Measurements from ENCODE around the gene ZNF862.
"Not testable (repeated sequence)": the region's sequence is repeated elsewhere in the genome, so short reads cannot be mapped to it uniquely, and the experiment has no call there.

Gene ZNF862

GRCh38 chr7:149824748-149825566, 13.2 kb upstream of the ZNF862 start:
- no peak for DNase-seq (ENCODE audit: low read depth, low spot score)

- no peak for DNase-seq (ENCODE audit: low read depth, low spot score)
These were observed 12.4 kb upstream of the ZNF862 start for GRCh38 chr7:149825567-149826343.

GRCh38 chr7:149826344-149827088, 11.7 kb upstream of the ZNF862 start:
- no peak for DNase-seq (ENCODE audit: low read depth, low spot score)

GRCh38 chr7:149827089-149827981, 10.8 kb upstream of the ZNF862 start:
- DNase-seq (ENCODE audit: low read depth, low spot score): no peak

- no peak for DNase-seq (ENCODE audit: low read depth, low spot score)
These were observed 9.5 kb upstream of the ZNF862 start for GRCh38 chr7:149828357-149829309.

- not testable (repeated sequence) for DNase-seq (ENCODE audit: low read depth, low spot score)
These were observed 7.6 kb upstream of the ZNF862 start for GRCh38 chr7:149830527-149830926.

GRCh38 chr7:149830997-149831740, 7.0 kb upstream of the ZNF862 start:
- no peak for DNase-seq (ENCODE audit: low read depth, low spot score)

GRCh38 chr7:149831741-149832219, 6.4 kb upstream of the ZNF862 start:
- DNase-seq (ENCODE audit: low read depth, low spot score): no peak

GRCh38 chr7:149832332-149833041, 5.7 kb upstream of the ZNF862 start:
- no peak for DNase-seq (ENCODE audit: low read depth, low spot score)

- no peak for DNase-seq (ENCODE audit: low read depth, low spot score)
These were observed 4.6 kb upstream of the ZNF862 start for GRCh38 chr7:149833495-149834130.

GRCh38 chr7:149834601-149835000, 3.6 kb upstream of the ZNF862 start:
- no peak for DNase-seq (ENCODE audit: low read depth, low spot score)

- DNase-seq (ENCODE audit: low read depth, low spot score): no peak
These were observed 1.7 kb upstream of the ZNF862 start for GRCh38 chr7:149836434-149836833.

GRCh38 chr7:149837564-149838223, 481 bp upstream of the ZNF862 start:
- no peak for DNase-seq (ENCODE audit: low read depth, low spot score)

- peak; percentile 45 for DNase-seq (ENCODE audit: low read depth, low spot score)
These were observed 825 bp downstream of the ZNF862 start for GRCh38 chr7:149838992-149839408.

GRCh38 chr7:149839933-149840332, 1.8 kb downstream of the ZNF862 start:
- DNase-seq (ENCODE audit: low read depth, low spot score): no peak

GRCh38 chr7:149843566-149843965, 5.4 kb downstream of the ZNF862 start:
- DNase-seq (ENCODE audit: low read depth, low spot score): no peak

GRCh38 chr7:149844445-149844844, 6.3 kb downstream of the ZNF862 start:
- DNase-seq (ENCODE audit: low read depth, low spot score): no peak
